ENCODE results near the gene CTBP1. TPM values are rescaled to one million over a fixed set of nuclear protein-coding genes. Genes with fewer than 3 reads are reported as not detected.

CTBP1 gene
- total and polyA plus RNA-seq, 2 of the 8 experiments (the other 6 are each of a cell fraction or from before 2014, with no cell fraction given), result 128 to 185 TPM

DNA sequence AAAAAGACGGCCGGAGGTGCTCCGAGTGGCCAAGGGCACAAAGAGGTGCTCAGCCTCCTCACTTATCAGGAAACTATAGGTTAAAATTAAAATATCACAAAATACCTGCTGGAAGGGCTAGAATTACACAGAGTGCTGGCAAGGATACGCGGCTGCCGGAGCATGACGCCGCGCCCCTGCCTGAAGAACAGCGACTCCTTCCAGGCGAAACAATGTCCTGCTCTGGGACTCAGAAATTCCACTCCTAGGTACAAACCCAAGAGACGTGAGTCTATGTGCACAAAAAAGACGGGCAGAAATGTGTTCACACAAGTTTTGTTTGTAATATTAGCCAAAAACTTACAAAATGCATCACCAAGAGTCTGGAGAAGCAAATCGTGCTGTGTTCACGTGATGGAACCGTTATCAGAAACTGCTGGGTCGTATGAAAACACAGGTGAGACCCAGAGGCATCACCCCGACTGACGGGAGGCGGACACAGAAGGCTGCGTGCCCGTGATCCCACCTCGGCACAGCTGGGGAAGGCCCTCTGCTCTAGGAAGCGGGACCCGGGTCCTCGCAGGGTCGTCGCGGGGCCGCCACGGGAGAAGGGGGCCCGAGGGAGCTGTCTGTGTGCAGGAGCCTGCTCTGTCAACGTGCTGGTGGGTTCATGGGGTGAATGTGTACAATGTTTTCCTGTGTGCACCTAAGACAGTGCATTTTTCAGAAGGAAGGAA, 27.6 kb downstream of the CTBP1 start (continued):
- TF ChIP-seq RNF2 (IDR thresholded peaks at IDR 0.05; ENCODE audit: borderline replicate concordance, low read depth, low read length, missing control alignments, poor library complexity, severe bottlenecking) (no peak), SIX5 (IDR thresholded peaks at IDR 0.05; ENCODE audit: low read depth, low read length) (no peak), TBP (IDR thresholded peaks at IDR 0.05; ENCODE audit: low read depth, low read length) (no peak), GTF2F1 (IDR thresholded peaks at IDR 0.05; ENCODE audit: borderline replicate concordance, low read depth, low read length) (no peak), PHF8 (conservative IDR thresholded peaks at IDR 0.05; ENCODE audit: low read depth, low read length) (no peak), TAF7 (optimal IDR thresholded peaks at IDR 0.05; ENCODE audit: borderline replicate concordance, low read depth, low read length) (no peak), KDM5A (IDR thresholded peaks at IDR 0.05; ENCODE audit: low read length) (no peak), YY1 (IDR thresholded peaks at IDR 0.05; ENCODE audit: low read depth, low read length) (no peak)
